GM19238 (cell line): ENCODE results near the gene G3BP1.
"Not testable (repeated sequence)": the region's sequence is repeated elsewhere in the genome, so short reads cannot be mapped to it uniquely, and the experiment has no call there.

Experiments used
- DNase-seq: peaks from one replicate; pipeline ENCODE4 v3.0.0; 2011; ENCODE audit warnings: low spot score; ENCODE audit not compliant: insufficient read length

G3BP1 gene

DNA sequence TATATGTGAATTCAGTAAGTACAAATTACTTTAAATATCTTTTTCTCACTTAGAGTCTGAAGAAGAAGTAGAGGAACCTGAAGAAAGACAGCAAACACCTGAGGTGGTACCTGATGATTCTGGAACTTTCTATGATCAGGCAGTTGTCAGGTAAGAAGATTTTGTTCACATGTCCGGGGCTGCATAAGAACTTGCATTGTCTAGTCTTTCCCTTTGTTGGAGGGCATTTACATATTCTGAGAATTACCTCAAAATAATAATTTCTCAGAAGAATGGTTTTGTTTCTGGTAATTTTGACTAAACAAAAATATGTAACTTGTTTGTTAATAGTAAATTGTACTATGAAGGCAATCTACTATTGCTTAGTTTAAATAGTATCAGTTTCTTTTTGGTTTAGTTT, 23.7 kb downstream of the G3BP1 start:
- no peak for DNase-seq

DNA sequence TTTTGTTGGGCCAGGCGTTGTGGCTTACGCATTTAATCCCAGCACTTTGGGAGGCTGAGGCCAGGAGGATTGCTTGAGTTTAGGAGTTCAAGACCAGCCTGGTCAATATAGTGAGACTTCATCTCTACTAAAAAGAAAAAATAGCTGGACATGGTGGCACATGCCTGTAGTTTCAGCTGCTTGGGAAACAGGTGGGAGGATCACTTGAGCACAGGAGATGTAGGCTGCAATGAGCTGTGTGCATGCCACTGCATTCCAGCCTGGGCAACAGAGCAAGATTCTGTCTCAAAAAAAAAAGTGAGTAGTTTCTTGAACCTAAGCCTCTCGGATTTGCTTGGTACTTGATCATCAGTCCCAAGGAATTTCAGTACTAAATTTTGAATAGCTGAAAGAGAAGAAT, 26.9 kb downstream of the G3BP1 start:
- no peak for DNase-seq

DNA sequence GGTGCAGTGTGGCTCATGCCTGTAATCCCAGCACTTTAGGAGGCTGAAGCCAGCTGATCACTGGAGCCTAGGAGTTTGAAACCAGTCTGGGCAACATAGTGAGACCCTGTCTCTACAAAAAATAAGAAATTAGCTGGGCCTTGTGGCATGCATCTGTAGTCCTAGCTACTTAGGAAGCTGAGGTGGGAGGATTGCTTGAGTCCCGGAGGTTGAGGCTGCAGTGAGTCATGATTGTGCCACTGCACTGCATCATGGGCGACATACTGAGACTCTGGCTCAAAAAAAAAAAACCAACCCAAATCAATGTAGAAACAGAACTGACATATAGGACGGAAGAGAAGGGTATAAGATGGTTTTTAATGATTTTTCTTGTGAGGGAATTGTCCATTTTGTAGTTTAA, 27.7 kb downstream of the G3BP1 start:
- no peak for DNase-seq

GRCh38 chr5:151800532-151800931, 28.8 kb downstream of the G3BP1 start:
- DNase-seq, result no peak

- no peak for DNase-seq
These were observed 33.9 kb downstream of the G3BP1 start for GRCh38 chr5:151805414-151806223.

- no peak for DNase-seq
These were observed 36.9 kb downstream of the G3BP1 start for GRCh38 chr5:151808451-151809169.

DNA sequence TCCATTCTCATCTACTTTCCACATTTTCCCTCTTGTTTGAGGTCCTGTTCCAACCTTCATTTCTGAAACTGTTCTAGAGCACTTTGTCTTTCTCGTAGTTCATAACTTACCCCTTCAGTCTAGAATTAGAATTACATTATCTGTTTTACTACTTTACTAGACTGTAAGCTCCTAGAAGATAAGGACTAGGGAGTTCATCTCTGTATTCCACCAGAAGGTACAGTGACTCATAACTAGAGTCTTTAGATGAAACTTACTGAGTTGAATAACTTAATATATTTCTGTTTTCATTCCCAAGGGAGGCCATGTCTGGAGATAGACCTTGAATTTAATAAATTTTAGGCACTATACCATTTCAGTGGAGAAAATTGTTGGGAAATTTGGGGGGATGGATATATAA, 38.7 kb downstream of the G3BP1 start:
- DNase-seq, result no peak

- DNase-seq, result no peak
These were observed 39.1 kb downstream of the G3BP1 start for GRCh38 chr5:151810897-151811296.

DNA sequence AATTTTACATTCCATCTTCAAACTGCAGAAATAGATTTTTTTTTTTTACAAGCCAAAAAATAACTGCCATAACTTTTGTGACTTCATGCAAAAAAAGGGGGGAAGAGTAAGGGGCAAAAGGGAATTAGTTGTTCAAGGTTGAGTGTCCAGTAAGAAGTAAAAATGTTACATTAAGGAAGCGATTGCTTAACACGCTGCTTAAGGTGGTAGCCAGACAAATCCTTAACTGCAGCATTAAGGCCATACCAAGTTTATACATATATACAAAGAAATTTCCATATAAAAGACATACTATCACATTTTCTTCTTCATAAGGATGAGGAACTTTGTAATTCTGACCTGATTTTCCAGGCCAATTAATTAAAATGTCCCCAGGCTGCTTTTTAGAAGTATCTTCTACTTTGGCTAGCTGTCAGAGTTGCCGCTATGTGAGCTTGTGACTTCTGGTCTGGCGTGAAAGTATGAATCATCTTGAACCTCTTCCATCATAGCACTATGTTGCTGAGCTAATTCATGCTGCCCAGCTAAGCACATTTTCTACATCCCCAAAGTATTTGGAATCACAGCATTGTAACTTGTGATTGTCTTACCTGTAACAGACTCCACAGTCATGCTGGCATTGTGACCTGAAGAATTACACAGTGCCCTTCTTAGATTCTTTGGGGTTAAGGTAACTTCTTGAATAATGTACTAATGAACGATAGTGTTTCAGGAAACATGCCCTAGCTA, 40.0 kb downstream of the G3BP1 start:
- DNase-seq, result no peak

- no peak for DNase-seq
These were observed 41.1 kb downstream of the G3BP1 start for GRCh38 chr5:151812757-151813309.

DNA sequence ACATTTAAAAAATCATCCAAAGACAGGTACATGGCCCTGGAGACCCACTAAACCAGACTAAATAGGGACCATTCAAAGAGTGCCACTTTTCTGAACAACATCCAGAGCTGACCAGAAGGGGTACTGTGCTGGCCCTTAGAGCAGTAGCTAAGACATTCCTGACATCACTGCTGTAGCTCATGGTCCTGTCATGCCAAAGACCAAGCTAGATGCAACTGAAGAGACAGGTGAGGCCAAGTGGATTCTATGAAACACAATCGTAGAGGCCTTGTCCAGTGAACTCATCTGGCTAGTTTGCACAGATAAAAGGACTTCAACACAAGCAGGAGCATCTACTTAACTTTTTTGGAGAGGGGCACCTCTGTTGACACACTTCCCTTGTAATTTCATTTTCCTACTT, 43.3 kb downstream of the G3BP1 start:
- DNase-seq, result no peak

DNA sequence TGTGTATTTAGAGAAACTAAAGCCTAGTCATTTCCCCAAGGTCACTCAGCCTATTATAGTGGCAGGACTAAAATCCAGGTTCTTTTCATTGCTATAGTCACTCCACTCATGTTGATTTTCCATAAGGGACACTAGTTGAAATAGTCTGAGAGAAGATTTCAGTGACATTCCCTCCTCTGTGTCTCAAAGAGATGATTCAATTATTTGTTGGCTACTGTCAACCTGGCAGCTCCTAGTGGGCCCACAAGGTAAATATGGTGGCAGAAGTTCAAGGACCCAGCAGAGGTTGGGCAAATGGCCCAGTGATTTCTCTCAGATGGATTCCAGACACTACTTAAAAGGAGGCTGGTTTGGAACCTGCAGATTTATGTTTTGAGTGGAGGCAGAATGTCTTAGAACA, 48.1 kb downstream of the G3BP1 start:
- DNase-seq, result no peak

DNA sequence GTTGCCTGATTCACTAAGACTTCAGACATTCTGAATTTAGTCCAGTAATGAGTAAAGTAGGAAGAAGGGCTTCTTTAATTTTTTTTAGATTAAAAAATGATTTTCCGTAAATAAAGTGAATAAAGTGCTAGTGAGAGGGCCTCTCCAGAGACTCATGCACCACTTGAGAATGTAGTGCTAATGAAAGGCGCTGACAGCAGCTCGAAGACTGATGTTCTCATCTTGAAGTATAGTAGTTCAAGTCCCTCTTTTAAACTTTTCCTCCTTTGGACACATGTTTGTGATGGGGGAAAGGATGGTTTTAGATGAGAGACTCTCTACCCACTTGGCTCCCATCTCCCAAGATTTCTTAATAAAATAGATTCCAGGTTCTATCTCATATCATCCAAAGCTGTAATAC, 48.5 kb downstream of the G3BP1 start:
- DNase-seq, result no peak

DNA sequence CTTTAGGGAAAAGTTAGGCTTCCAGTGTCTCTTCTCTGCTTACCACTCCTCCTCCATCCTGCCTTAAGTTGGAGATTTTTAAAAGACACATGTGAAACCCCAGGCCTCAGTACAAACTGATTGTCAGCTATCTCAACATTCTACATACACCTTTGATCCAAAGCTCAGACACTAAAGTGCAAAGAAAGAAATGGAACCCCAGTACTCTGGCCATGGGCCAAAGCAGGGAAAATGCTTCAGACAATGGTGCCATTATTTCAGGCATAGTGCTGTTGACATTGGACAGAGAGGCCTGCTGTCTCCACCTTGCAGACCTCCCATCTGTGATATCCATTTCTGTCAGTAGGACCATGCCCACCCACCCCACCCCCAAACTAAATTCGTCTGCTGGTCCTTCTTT, 49.1 kb downstream of the G3BP1 start:
- DNase-seq, result no peak

DNA sequence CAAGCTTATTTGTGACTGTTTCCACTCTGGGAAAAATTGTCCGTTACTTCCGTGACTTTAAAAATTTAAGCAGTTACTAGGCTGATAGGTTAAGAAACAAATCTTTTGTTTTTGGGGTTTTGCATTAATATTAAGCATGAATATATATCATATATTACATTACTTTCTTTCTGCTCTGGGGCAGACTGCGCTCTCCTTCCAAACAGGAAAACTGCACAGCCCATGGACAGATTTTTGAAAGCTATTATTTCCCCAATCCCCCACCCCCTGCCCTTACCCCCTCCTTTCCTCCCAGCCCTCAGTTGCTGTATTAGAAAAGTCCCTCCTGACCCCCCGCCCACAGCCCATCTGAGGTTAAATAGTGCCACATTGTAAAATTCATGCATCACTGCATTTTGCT, 50.4 kb downstream of the G3BP1 start:
- no peak for DNase-seq

DNA sequence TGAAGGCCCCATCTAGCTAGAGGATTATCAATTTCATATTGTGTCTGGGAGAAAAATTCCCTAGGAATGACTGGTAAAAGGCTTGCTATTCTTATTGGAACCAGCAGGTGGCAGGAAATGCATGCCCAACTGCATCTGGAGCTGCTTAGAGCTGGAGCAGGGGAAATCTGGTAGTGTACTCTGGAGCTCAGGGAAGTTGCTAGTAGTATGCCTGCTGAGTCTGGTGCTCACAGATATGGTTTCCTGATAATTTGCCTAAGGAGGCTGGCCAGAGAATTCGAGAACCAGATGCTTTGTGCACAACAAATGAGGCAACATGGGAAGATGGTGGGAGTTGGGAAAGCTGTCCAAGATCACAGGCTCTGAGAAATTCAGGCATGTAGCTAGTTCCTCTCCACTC, 53.7 kb downstream of the G3BP1 start:
- peak; percentile 13 for DNase-seq

GRCh38 chr5:151829370-151829769, 57.6 kb downstream of the G3BP1 start:
- no peak for DNase-seq

GRCh38 chr5:151832843-151833242, 61.1 kb downstream of the G3BP1 start:
- DNase-seq, result not testable (repeated sequence)

DNA sequence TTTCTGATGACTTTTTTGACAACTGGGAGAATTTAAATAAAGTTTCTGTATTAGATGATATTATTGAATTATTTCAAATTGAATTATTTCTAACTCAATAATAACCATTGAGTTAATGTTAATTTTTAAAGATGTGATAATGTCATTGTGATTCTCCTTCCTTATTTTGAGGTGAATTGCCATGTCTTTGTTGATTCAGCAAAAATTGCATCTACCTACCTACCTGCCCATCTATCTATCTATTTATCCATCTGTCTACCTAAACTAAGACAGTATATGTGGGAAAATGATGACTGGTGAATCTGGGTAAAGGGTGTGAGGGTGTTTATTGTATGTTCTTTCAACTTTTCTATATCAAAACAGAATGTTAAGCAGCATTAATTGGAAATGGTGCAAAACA, 75.0 kb downstream of the G3BP1 start:
- DNase-seq, result no peak

GRCh38 chr5:151847871-151848270, 76.1 kb downstream of the G3BP1 start:
- no peak for DNase-seq

DNA sequence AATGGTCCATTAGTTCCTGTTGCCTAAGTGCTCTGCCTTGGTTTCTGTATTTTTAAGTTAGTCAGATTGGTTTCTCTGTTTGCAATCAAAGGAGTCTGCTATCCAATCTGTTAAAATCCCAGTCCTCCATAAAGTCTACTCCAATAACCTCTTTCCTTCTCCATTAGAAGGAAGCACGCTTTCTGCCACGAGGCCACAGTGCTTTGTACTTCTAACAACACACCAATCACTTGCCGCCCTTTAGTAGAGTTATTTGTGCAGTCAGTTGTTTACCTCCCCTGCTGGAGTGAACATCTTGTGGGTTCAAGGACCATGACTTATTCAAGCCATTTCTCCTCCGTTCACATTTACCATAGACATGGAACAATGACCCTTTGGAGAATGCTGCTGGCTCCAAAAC, 83.9 kb downstream of the G3BP1 start:
- DNase-seq, result no peak

DNA sequence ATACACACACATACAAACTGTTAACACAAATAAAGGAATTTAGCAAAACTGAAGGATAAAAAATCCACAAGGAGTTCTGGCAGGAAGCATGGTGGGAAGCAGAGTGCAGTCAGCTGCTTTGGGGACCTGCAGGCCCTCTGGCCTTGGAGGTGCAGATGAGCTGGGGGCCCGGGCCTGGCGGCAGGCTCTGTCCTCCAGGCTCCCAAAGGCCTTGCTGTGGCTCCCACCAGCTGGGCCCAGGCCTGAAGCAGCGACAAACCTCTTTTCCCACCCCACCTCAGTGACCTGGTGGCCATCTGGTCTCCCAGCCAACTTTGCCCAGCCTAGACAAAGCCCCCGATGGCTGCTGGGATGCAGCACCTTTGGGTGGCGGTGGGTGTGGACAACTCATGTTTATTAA, 85.1 kb downstream of the G3BP1 start:
- DNase-seq, result no peak
